A549 (cell line): ENCODE measurements around the gene CSRNP2. TPM values are rescaled to one million over a fixed set of nuclear protein-coding genes. Genes with fewer than 3 reads are reported as not detected.

Experiments used
- ATAC-seq, 2 experiments: fragments of 200-7000 bp in 1 of 2; fragments of >200 bp in 1 of 2; cut with Nextera tagmentation in 1 of 2; cut with Tn5 transposase in 1 of 2; 3 replicates each; pipeline versions ENCODE4 v1.8.0 to v1.9.1; 2018 to 2020; ENCODE audit warnings: mild to moderate bottlenecking in 1 of 2, moderate library complexity in 1 of 2
- CTCF ChIA-PET: fragments of 300-600 bp; sonication (Branson Sonifier 250); formaldehyde crosslinking; extraction: SDS; loops from one replicate; lab custom pipeline; 2021; ENCODE audit warnings: antibody characterized with exemption, inconsistent platforms; lab: Yijun Ruan, JAX
- POLR2A ChIA-PET: fragments of 350-600 bp; formaldehyde crosslinking; extraction: SDS; loops from one replicate; lab custom pipeline; 2021; ENCODE audit warnings: antibody characterized with exemption, inconsistent platforms; lab: Yijun Ruan, JAX
- DNase-seq, 2 experiments: peaks; one replicate each; pipeline versions ENCODE4 v3.0.0 to v3.0.0-alpha.2; 2011 to 2016; ENCODE audit warnings: low read depth in 1 of 2, low spot score in 1 of 2
- FAIRE-seq: peaks from 2 replicates; lab custom pipeline; 2011; peaks lifted over from hg19 to GRCh38; lab: Jason Lieb, UNC
- H3K27ac ChIP-seq, 2 experiments: fragments of >200 bp; sonication (Bioruptor Twin); formaldehyde crosslinking; 3 replicates each; pipeline ENCODE4 v1.5.1; 2016 to 2017
- H3K4me1 ChIP-seq: fragments of >200 bp; sonication (Bioruptor Twin); formaldehyde crosslinking; 3 replicates; pipeline ENCODE4 v1.6.1; 2016
- H3K4me2 ChIP-seq: fragments of >200 bp; sonication (Bioruptor Twin); formaldehyde crosslinking; 3 replicates; pipeline ENCODE4 v1.6.1; 2016
- H3K4me3 ChIP-seq: fragments of >200 bp; sonication (Bioruptor Twin); formaldehyde crosslinking; 3 replicates; pipeline ENCODE4 v1.5.1; 2016
- H3K9me3 ChIP-seq: fragments of >200 bp; sonication (Bioruptor Twin); formaldehyde crosslinking; 3 replicates; pipeline ENCODE4 v1.6.1; 2016
- BCL3 ChIP-seq: fragments of >200 bp; sonication (Bioruptor Twin); formaldehyde crosslinking; IDR thresholded peaks from 3 replicates; pipeline ENCODE4 v1.6.1; 2016
- BHLHE40 ChIP-seq: IDR thresholded peaks from 2 replicates; pipeline ENCODE4 v1.6.1; 2012; ENCODE audit warnings: low read depth, low read length, inconsistent platforms
- CEBPB ChIP-seq, 2 experiments: fragments of >200 bp in 1 of 2; sonication (Bioruptor Twin) in 1 of 2; formaldehyde crosslinking in 1 of 2; IDR thresholded peaks; 2 replicates each; pipeline ENCODE4 v1.6.1; 2012 to 2016
- ELK1 ChIP-seq: fragments of 150-350 bp; IDR thresholded peaks from 2 replicates; pipeline ENCODE4 v1.6.1; 2014; ENCODE audit warnings: low read depth, mild to moderate bottlenecking, low read length
- FOSL2 ChIP-seq, 2 experiments: fragments of 450-650 bp in 1 of 2; fragments of >200 bp in 1 of 2; sonication (Bioruptor Twin) in 1 of 2; formaldehyde crosslinking; IDR thresholded peaks; 2 replicates each; pipeline versions ENCODE4 v1.5.0 to v1.6.1; 2016 to 2020; ENCODE audit warnings: mild to moderate bottlenecking in 1 of 2, moderate library complexity in 1 of 2
- KDM5A ChIP-seq: fragments of 200-600 bp; sonication (generic); IDR thresholded peaks from 2 replicates; pipeline ENCODE4 v1.6.1; 2016; ENCODE audit warnings: antibody characterized with exemption, mild to moderate bottlenecking
- MAFK ChIP-seq: fragments of 450-650 bp; IDR thresholded peaks from 2 replicates; pipeline ENCODE4 v1.6.1; 2014; ENCODE audit not compliant: partially characterized antibody
- MAX ChIP-seq: IDR thresholded peaks from 2 replicates; pipeline ENCODE4 v1.6.1; 2012
- MAZ ChIP-seq: fragments of 150-350 bp; IDR thresholded peaks from 2 replicates; pipeline ENCODE4 v1.6.1; 2014; ENCODE audit warnings: antibody characterized with exemption, low read depth, low read length, borderline replicate concordance
- NFE2L2 ChIP-seq: fragments of 150-350 bp; conservative IDR thresholded peaks from 2 replicates; pipeline ENCODE4 v1.6.1; 2014; ENCODE audit warnings: low read length
- NPAS2 ChIP-seq: fragments of 250-450 bp; sonication (Bioruptor Pico); IDR thresholded peaks from 2 replicates; pipeline ENCODE4 v1.8.0; 2022; ENCODE audit warnings: mild to moderate bottlenecking, moderate library complexity, borderline replicate concordance
- POLR2AphosphoS2 ChIP-seq: conservative IDR thresholded peaks from 2 replicates; pipeline ENCODE4 v1.6.1; 2012; ENCODE audit warnings: low read length, improper control_type of control experiment, inconsistent platforms
- RARB ChIP-seq: fragments of 250-450 bp; sonication (Bioruptor Pico); IDR thresholded peaks from 2 replicates; pipeline ENCODE4 v1.8.0; 2021; ENCODE audit warnings: mild to moderate bottlenecking, moderate library complexity
- REST ChIP-seq: fragments of 200-600 bp; sonication (generic); IDR thresholded peaks from 2 replicates; pipeline ENCODE4 v1.6.1; 2016; ENCODE audit warnings: antibody characterized with exemption, mild to moderate bottlenecking, moderate library complexity
- SREBF2 ChIP-seq: fragments of 450-650 bp; IDR thresholded peaks from 2 replicates; pipeline ENCODE4 v1.6.1; 2014; ENCODE audit warnings: mild to moderate bottlenecking, moderate library complexity
- USF2 ChIP-seq: fragments of 450-650 bp; IDR thresholded peaks from 2 replicates; pipeline ENCODE4 v1.6.1; 2014; ENCODE audit warnings: antibody characterized with exemption
- ZC3H11A ChIP-seq: fragments of 450-650 bp; IDR thresholded peaks from 2 replicates; pipeline ENCODE4 v1.6.1; 2014; ENCODE audit warnings: antibody characterized with exemption, mild to moderate bottlenecking
- ZSCAN20 ChIP-seq: fragments of 250-450 bp; sonication (Bioruptor Pico); IDR thresholded peaks from 2 replicates; pipeline ENCODE4 v1.8.0; 2022; ENCODE audit warnings: mild to moderate bottlenecking, moderate library complexity
- WGBS: methylation state at CpG from one replicate; pipeline ENCODE4 v1.1.6; 2017; ENCODE audit errors: missing lambda C conversion rate; 5-methylcytosine and 5-hydroxymethylcytosine counted together
- polyA plus RNA-seq, 4 experiments: library from polyadenylated mRNA; depleted of rRNA in 3 of 4; stranded (reverse); fragments of >200 nt; fragmentation: RNase III in 1 of 4; extraction: RNeasy Plus Mini Kit Qiagen cat#74134 plus additional on column Dnase treatment in 1 of 4; gene quantifications; 2 replicates in 3 of 4; 3 replicates in 1 of 4; pipeline ENCODE4 v1.2.3, GENCODE V29; 2011 to 2017

Gene CSRNP2
- polyA plus RNA-seq, 2 of the 4 experiments (the other 2 are of a cell fraction), result 11.1 to 20.3 TPM

- Histone ChIP-seq H3K4me3 (no peak overlapping the region), H3K27ac (no peak overlapping the region), H3K9me3 (no peaks in the 10 kb centered on the region), H3K4me1 (no peaks in the 10 kb centered on the region), H3K4me2 (no peak overlapping the region)
- POLR2A ChIA-PET, result interaction anchor here (1.1 kb wide), 1 partner anchor 20 kb away, joined by 3 read pairs; no protein-coding TSS in a partner anchor
- no peak for ATAC-seq
- FAIRE-seq, result no peak
- CTCF ChIA-PET, result no interaction called here
- no peak for DNase-seq
- TF ChIP-seq NPAS2, result no peak
Measured at GRCh38 chr12:51103977-51104376, 20.6 kb upstream of the CSRNP2 start.

- no peak overlapping the region for H3K27ac ChIP-seq
- TF ChIP-seq ZSCAN20 (CRISPR knock-in tag) (no peak), MAZ (no peak), KDM5A (no peak), BHLHE40 (no peak), ELK1 (no peak), NFE2L2 (no peak), MAX (no peak), BCL3 (no peak), MAFK (no peak), POLR2AphosphoS2 (no peak), REST (no peak), SREBF2 (no peak), RARB (no peak), USF2 (no peak), FOSL2 (IDR thresholded peaks at IDR 0.05) (no peak), FOSL2 (CRISPR knock-in tag; IDR thresholded peaks at IDR 0.05) (no peak)
- no peak for DNase-seq
- WGBS, result 94% methylated on average over 1 of the region's 1 CpG
- H3K9me3 ChIP-seq, result no peaks in the 10 kb centered on the region
- H3K4me2 ChIP-seq, result no peak overlapping the region
- CTCF ChIA-PET, result no interaction called here
- H3K4me3 ChIP-seq, result no peak overlapping the region
- ATAC-seq, result no peak
- no peak for FAIRE-seq
- no peaks in the 10 kb centered on the region for H3K4me1 ChIP-seq
- POLR2A ChIA-PET, result no interaction called here
Measured at GRCh38 chr12:51098611-51099010, 15.2 kb upstream of the CSRNP2 start.

GRCh38 chr12:51090705-51091229, 7.4 kb upstream of the CSRNP2 start:
- no peak for DNase-seq
- no peak overlapping the region for H3K4me2 ChIP-seq
- FAIRE-seq, result no peak
- TF ChIP-seq ZC3H11A (no peak), CEBPB (IDR thresholded peaks at IDR 0.05) (peak; percentile 26 to 77; a peak in 3 of 4 replicates)
- no peak overlapping the region for H3K27ac ChIP-seq
- ChIA-PET CTCF (interaction anchor here (0.7 kb wide), 1 partner anchor 234 kb away, joined by 4 read pairs; no protein-coding TSS in a partner anchor), POLR2A (no interaction called here)
- H3K4me3 ChIP-seq, result no peak overlapping the region
- no peak for ATAC-seq
- no peaks in the 10 kb centered on the region for H3K9me3 ChIP-seq
- WGBS, result 93% methylated on average over 10 of the region's 10 CpGs
- H3K4me1 ChIP-seq, result no peaks in the 10 kb centered on the region
